SK-N-SH treated with all-trans-retinoic acid at 6 μM for 48 hours (cell line): ENCODE measurements around the gene TNFRSF1B.

Source experiments
- ATAC-seq: fragments of 200-7000 bp; cut with Tn5 transposase; 3 replicates; pipeline ENCODE4 v1.9.1; 2020; ENCODE audit warnings: mild to moderate bottlenecking, moderate library complexity
- ARNTL ChIP-seq: fragments of 450-650 bp; formaldehyde crosslinking; IDR thresholded peaks from 2 replicates; pipeline ENCODE4 v1.5.0; 2020; ENCODE audit warnings: low read depth, mild to moderate bottlenecking, moderate library complexity, borderline replicate concordance
- BACH2 ChIP-seq: fragments of 250-450 bp; sonication (Bioruptor Pico); IDR thresholded peaks from 2 replicates; pipeline ENCODE4 v1.9.0; 2021; ENCODE audit warnings: mild to moderate bottlenecking, borderline replicate concordance
- CSDC2 ChIP-seq: fragments of 250-450 bp; sonication (Bioruptor Pico); IDR thresholded peaks from 2 replicates; pipeline ENCODE4 v1.5.0; 2020; ENCODE audit warnings: mild to moderate bottlenecking, moderate library complexity
- ESRRG ChIP-seq: fragments of 250-450 bp; sonication (Bioruptor Pico); IDR thresholded peaks from 2 replicates; pipeline ENCODE4 v1.6.1; 2021; ENCODE audit warnings: mild to moderate bottlenecking
- GLIS3 ChIP-seq: fragments of 250-450 bp; sonication (Bioruptor Pico); IDR thresholded peaks from 2 replicates; pipeline ENCODE4 v1.5.0; 2020; ENCODE audit warnings: mild to moderate bottlenecking, moderate library complexity
- ISL1 ChIP-seq: fragments of 250-450 bp; sonication (Bioruptor Pico); IDR thresholded peaks from 2 replicates; pipeline ENCODE4 v2.1.2; 2022; ENCODE audit warnings: mild to moderate bottlenecking, moderate library complexity
- OSR1 ChIP-seq: fragments of 250-450 bp; sonication (Bioruptor Pico); IDR thresholded peaks from 2 replicates; pipeline ENCODE4 v1.8.0; 2022; ENCODE audit warnings: moderate library complexity, mild to moderate bottlenecking, inconsistent platforms
- PATZ1 ChIP-seq: fragments of 250-450 bp; sonication (Bioruptor Pico); IDR thresholded peaks from 2 replicates; pipeline ENCODE4 v1.8.0; 2020; ENCODE audit warnings: mild to moderate bottlenecking, moderate library complexity, borderline replicate concordance
- POU6F1 ChIP-seq: fragments of 250-450 bp; sonication (Bioruptor Pico); IDR thresholded peaks from 2 replicates; pipeline ENCODE4 v1.8.0; 2021; ENCODE audit warnings: low read depth, mild to moderate bottlenecking, moderate library complexity, borderline replicate concordance
- PPARA ChIP-seq: fragments of 250-450 bp; sonication (Bioruptor Pico); IDR thresholded peaks from 2 replicates; pipeline ENCODE4 v1.5.0; 2020; ENCODE audit warnings: mild to moderate bottlenecking, borderline replicate concordance
- RARB ChIP-seq: fragments of 250-450 bp; sonication (Bioruptor Pico); IDR thresholded peaks from 2 replicates; pipeline ENCODE4 v1.8.0; 2021; ENCODE audit warnings: mild to moderate bottlenecking, moderate library complexity
- SNAI2 ChIP-seq: fragments of 250-450 bp; sonication (Bioruptor Pico); IDR thresholded peaks from 2 replicates; pipeline ENCODE4 v1.5.0; 2020; ENCODE audit warnings: mild to moderate bottlenecking, moderate library complexity
- TCF4 ChIP-seq: fragments of 250-450 bp; sonication (Bioruptor Pico); IDR thresholded peaks from 2 replicates; pipeline ENCODE4 v1.8.0; 2021; ENCODE audit warnings: mild to moderate bottlenecking, moderate library complexity, borderline replicate concordance
- TOX ChIP-seq: fragments of 250-450 bp; sonication (Bioruptor Pico); IDR thresholded peaks from 2 replicates; pipeline ENCODE4 v1.8.0; 2021; ENCODE audit warnings: mild to moderate bottlenecking, moderate library complexity, borderline replicate concordance
- TSHZ2 ChIP-seq: fragments of 250-450 bp; sonication (Bioruptor Pico); IDR thresholded peaks from 2 replicates; pipeline ENCODE4 v1.5.0; 2020; ENCODE audit warnings: mild to moderate bottlenecking, moderate library complexity
- ZC3H10 ChIP-seq: fragments of 250-450 bp; sonication (Bioruptor Pico); IDR thresholded peaks from 2 replicates; pipeline ENCODE4 v1.5.1; 2021; ENCODE audit warnings: mild to moderate bottlenecking, moderate library complexity
- ZFP3 ChIP-seq: fragments of 250-450 bp; sonication (Bioruptor Pico); IDR thresholded peaks from 2 replicates; pipeline ENCODE4 v1.5.0; 2020; ENCODE audit warnings: mild to moderate bottlenecking, moderate library complexity
- ZFP30 ChIP-seq: fragments of 450-650 bp; formaldehyde crosslinking; IDR thresholded peaks from 2 replicates; pipeline ENCODE4 v1.5.0; 2022; ENCODE audit warnings: mild to moderate bottlenecking, moderate library complexity
- ZNF565 ChIP-seq: fragments of 450-650 bp; formaldehyde crosslinking; conservative IDR thresholded peaks from 2 replicates; pipeline ENCODE4 v1.5.0; 2020; ENCODE audit warnings: low read depth, mild to moderate bottlenecking, moderate library complexity
- ZNF70 ChIP-seq: fragments of 450-650 bp; formaldehyde crosslinking; IDR thresholded peaks from 2 replicates; pipeline ENCODE4 v1.5.0; 2020; ENCODE audit warnings: mild to moderate bottlenecking, moderate library complexity
- ZNF8 ChIP-seq: fragments of 450-650 bp; formaldehyde crosslinking; IDR thresholded peaks from 2 replicates; pipeline ENCODE4 v1.5.0; 2020; ENCODE audit warnings: mild to moderate bottlenecking, moderate library complexity
- TF ChIP-seq, protein P1 (sequence below): fragments of 250-450 bp; sonication (Bioruptor Pico); IDR thresholded peaks from 2 replicates; pipeline ENCODE4 v1.5.1; 2021; ENCODE audit warnings: mild to moderate bottlenecking, moderate library complexity

The TNFRSF1B gene

GRCh38 chr1:12148160-12148957 is 18.4 kb upstream of the TNFRSF1B start:
- TF ChIP-seq SNAI2 (CRISPR knock-in tag): no peak
- TF ChIP-seq PATZ1 (CRISPR knock-in tag): no peak
- no peak for TF ChIP-seq ZC3H10 (CRISPR knock-in tag)
- TF ChIP-seq OSR1 (CRISPR knock-in tag): no peak
- TF ChIP-seq ZNF8: no peak
- no peak for TF ChIP-seq TOX (CRISPR knock-in tag)
- no peak for TF ChIP-seq TSHZ2 (CRISPR knock-in tag)
- no peak for TF ChIP-seq ZNF565 (CRISPR knock-in tag)
- no peak for TF ChIP-seq POU6F1 (CRISPR knock-in tag)
- TF ChIP-seq CSDC2 (CRISPR knock-in tag): no peak
- TF ChIP-seq BACH2: no peak
- TF ChIP-seq, protein P1, sequence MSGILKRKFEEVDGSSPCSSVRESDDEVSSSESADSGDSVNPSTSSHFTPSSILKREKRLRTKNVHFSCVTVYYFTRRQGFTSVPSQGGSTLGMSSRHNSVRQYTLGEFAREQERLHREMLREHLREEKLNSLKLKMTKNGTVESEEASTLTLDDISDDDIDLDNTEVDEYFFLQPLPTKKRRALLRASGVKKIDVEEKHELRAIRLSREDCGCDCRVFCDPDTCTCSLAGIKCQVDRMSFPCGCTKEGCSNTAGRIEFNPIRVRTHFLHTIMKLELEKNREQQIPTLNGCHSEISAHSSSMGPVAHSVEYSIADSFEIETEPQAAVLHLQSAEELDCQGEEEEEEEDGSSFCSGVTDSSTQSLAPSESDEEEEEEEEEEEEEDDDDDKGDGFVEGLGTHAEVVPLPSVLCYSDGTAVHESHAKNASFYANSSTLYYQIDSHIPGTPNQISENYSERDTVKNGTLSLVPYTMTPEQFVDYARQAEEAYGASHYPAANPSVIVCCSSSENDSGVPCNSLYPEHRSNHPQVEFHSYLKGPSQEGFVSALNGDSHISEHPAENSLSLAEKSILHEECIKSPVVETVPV (CRISPR knock-in tag): no peak
- TF ChIP-seq GLIS3 (CRISPR knock-in tag): no peak
- no peak for ATAC-seq

GRCh38 chr1:12148958-12149790 is 17.6 kb upstream of the TNFRSF1B start:
- ATAC-seq: no peak
- TF ChIP-seq ISL1 (CRISPR knock-in tag) (no peak), RARB (CRISPR knock-in tag) (no peak), ZFP3 (no peak), ZNF70 (no peak), SNAI2 (CRISPR knock-in tag) (no peak), ESRRG (CRISPR knock-in tag) (no peak), TOX (CRISPR knock-in tag) (no peak), CSDC2 (CRISPR knock-in tag) (no peak), ZFP30 (CRISPR knock-in tag) (no peak), TCF4 (CRISPR knock-in tag) (no peak), ARNTL (no peak), ZC3H10 (CRISPR knock-in tag) (no peak), PATZ1 (CRISPR knock-in tag) (no peak), PPARA (CRISPR knock-in tag) (no peak)
- TF ChIP-seq, protein P1 (CRISPR knock-in tag): no peak
